Measurements from ENCODE around the gene MXRA5. TPM values are rescaled to one million over a fixed set of nuclear protein-coding genes. Genes with fewer than 3 reads are reported as not detected.

The MXRA5 gene
- total and polyA plus RNA-seq, 2 donors from 2014 or later: 4.4 to 12.2 TPM

- Histone ChIP-seq H3K9ac (ENCODE audit: low read length in 3 of 3) (no peak overlapping the region), H3K9me3 (ENCODE audit: control insufficient read depth in 2 of 3, insufficient read depth in 1 of 3, low read length in 3 of 3) (peaks cover 0 to 2% (median 0%) of the 10 kb centered on the region in 3 donors), H3K27me3 (ENCODE audit: control insufficient read depth, insufficient read depth, low read length) (peaks cover 2% of the 10 kb centered on the region), H3K4me3 (ENCODE audit: low read length in 3 of 3) (no peak overlapping the region), H3K4me1 (ENCODE audit: control insufficient read depth in 2 of 3, insufficient read depth in 2 of 3, low read depth in 1 of 3, low read length in 3 of 3) (no peaks in the 10 kb centered on the region), H3K36me3 (ENCODE audit: control insufficient read depth in 2 of 3, insufficient read depth in 3 of 3, low read length in 3 of 3) (no peaks in the 10 kb centered on the region), H3K27ac (ENCODE audit: low read depth in 2 of 2, low read length in 2 of 2) (no peak overlapping the region)
- TF ChIP-seq, protein P1, sequence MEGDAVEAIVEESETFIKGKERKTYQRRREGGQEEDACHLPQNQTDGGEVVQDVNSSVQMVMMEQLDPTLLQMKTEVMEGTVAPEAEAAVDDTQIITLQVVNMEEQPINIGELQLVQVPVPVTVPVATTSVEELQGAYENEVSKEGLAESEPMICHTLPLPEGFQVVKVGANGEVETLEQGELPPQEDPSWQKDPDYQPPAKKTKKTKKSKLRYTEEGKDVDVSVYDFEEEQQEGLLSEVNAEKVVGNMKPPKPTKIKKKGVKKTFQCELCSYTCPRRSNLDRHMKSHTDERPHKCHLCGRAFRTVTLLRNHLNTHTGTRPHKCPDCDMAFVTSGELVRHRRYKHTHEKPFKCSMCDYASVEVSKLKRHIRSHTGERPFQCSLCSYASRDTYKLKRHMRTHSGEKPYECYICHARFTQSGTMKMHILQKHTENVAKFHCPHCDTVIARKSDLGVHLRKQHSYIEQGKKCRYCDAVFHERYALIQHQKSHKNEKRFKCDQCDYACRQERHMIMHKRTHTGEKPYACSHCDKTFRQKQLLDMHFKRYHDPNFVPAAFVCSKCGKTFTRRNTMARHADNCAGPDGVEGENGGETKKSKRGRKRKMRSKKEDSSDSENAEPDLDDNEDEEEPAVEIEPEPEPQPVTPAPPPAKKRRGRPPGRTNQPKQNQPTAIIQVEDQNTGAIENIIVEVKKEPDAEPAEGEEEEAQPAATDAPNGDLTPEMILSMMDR (IDR thresholded peaks at IDR 0.05; ENCODE audit: borderline replicate concordance, extremely low read depth, insufficient read depth): no peak
- no peak for FAIRE-seq
- intact Hi-C loops (cut with DNase I): no loop called here
- DNase-seq: no peak
Observed at GRCh38 chrX:3380603-3381002, 34.2 kb upstream of the MXRA5 start.

DNA sequence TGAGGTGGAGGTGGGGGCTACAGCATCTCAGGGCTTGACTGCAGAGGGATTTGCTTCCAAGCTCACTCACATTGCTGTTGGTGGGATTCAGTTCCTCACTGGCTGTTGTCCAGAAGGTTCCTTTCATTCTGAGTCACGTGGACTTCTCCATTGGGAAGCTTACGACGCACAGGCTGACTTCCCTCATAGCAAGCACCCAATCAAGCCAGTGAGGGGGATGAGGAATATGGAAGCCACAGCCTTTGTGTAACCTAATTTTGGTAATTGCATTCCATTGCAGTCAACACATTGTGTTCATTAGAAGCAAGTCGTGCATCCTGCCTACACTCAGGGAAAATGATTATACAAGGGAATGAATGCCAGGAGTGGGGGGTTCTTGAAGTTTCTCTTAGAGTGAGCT lies 32.7 kb upstream of the MXRA5 start:
- no peak overlapping the region for H3K27ac ChIP-seq (ENCODE audit: low read depth in 2 of 2, low read length in 2 of 2)
- DNase-seq (no peak), FAIRE-seq (no peak)
- intact Hi-C loops (cut with DNase I): no loop called here
- no peak overlapping the region for H3K9ac ChIP-seq (ENCODE audit: low read length in 3 of 3)
- H3K36me3 ChIP-seq (ENCODE audit: control insufficient read depth in 2 of 3, insufficient read depth in 3 of 3, low read length in 3 of 3): no peaks in the 10 kb centered on the region
- no peak overlapping the region for H3K4me3 ChIP-seq (ENCODE audit: low read length in 3 of 3)
- H3K4me1 ChIP-seq (ENCODE audit: control insufficient read depth in 2 of 3, insufficient read depth in 2 of 3, low read depth in 1 of 3, low read length in 3 of 3): no peaks in the 10 kb centered on the region
- H3K27me3 ChIP-seq (ENCODE audit: control insufficient read depth, insufficient read depth, low read length): peaks cover 2% of the 10 kb centered on the region
- TF ChIP-seq, protein P1 (IDR thresholded peaks at IDR 0.05; ENCODE audit: borderline replicate concordance, extremely low read depth, insufficient read depth): no peak
- peaks cover 0 to 2% (median 0%) of the 10 kb centered on the region in 3 donors for H3K9me3 ChIP-seq (ENCODE audit: control insufficient read depth in 2 of 3, insufficient read depth in 1 of 3, low read length in 3 of 3)

DNA sequence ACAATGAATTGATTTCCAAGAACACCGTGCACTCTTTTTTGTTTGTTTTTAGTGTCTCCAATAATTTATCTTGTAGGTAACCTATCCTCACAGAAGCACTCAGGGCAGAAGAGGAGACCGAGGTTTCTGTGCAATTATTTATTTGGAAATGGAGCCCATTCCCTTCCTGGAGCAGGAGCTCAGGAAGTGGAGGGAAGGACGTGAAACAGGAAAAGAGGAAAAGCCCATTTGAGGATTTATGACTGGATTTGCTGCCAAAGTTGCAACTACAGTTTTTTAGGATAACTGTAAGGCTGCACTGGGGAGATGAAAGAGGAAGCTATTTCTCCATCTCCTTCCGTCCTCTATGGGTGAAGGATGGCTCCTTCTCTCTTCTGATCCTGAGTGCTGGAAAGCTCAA lies 31.7 kb upstream of the MXRA5 start:
- intact Hi-C loops (cut with DNase I): no loop called here
- DNase-seq: no peak
- peak; percentile 3 for FAIRE-seq

More for the DNA sequence above, 31.7 kb upstream of the MXRA5 start:
- H3K4me1 ChIP-seq (ENCODE audit: control insufficient read depth in 2 of 3, insufficient read depth in 2 of 3, low read depth in 1 of 3, low read length in 3 of 3): no peaks in the 10 kb centered on the region
- peaks cover 0 to 2% (median 0%) of the 10 kb centered on the region in 3 donors for H3K9me3 ChIP-seq (ENCODE audit: control insufficient read depth in 2 of 3, insufficient read depth in 1 of 3, low read length in 3 of 3)
- H3K27me3 ChIP-seq (ENCODE audit: control insufficient read depth, insufficient read depth, low read length): peaks cover 2% of the 10 kb centered on the region
- TF ChIP-seq, protein P1 (IDR thresholded peaks at IDR 0.05; ENCODE audit: borderline replicate concordance, extremely low read depth, insufficient read depth): no peak
- H3K4me3 ChIP-seq (ENCODE audit: low read length in 3 of 3): no peak overlapping the region
- no peaks in the 10 kb centered on the region for H3K36me3 ChIP-seq (ENCODE audit: control insufficient read depth in 2 of 3, insufficient read depth in 3 of 3, low read length in 3 of 3)
- H3K9ac ChIP-seq (ENCODE audit: low read length in 3 of 3): no peak overlapping the region
- H3K27ac ChIP-seq (ENCODE audit: low read depth in 2 of 2, low read length in 2 of 2): no peak overlapping the region
